ENCODE data around the gene RAB4B. TPM values are rescaled to one million over a fixed set of nuclear protein-coding genes. Genes with fewer than 3 reads are reported as not detected.

RAB4B gene, protein sequence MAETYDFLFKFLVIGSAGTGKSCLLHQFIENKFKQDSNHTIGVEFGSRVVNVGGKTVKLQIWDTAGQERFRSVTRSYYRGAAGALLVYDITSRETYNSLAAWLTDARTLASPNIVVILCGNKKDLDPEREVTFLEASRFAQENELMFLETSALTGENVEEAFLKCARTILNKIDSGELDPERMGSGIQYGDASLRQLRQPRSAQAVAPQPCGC
- 8.3 TPM for total RNA-seq

GRCh38 chr19:40777937-40778705 lies at the start of gene RAB4B:
TSS of gene RAB4B (plus strand) at chr19:40778247. CDS start at chr19:40778376, 129 bp downstream.

DNA sequence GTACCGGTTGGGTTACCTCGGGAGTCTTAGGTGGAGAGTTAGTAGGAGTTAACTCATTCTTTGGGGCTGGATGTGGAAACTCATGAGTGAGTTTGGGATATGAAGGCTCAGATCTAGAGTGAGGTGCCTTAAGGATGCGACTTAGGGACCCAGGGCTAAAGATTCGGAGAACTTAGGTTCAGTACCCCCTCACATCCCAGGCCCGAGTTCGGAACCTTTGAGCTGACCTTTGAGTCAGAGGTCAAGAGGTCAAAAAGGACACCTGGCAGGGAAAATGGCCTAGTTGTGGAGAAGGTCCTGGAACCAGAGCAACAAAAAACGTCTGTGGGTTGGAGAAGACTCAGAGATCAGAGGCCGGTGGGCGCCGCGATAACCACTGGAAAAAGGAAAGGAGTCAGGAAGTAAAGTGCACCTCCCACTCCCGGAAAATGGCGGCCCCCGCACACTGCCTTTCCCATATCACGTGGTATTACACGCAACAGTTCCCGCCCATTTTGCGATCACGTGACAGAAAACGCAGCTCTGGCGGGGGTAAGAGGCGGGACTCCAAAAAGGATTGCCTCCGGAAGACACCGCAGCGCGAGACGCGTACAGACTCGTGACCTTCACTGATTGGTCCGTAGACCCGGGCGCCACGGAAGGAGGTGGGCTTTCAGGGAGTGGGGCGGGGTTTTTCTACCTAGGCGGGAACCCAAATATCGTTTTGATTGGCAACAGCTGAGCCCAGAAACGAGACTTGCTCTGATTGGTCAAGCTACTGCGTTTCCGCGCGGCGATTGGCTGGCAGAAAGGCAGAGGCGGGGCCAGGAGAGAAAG lies 27.8 kb upstream of the RAB4B start, which contains the start of gene ACTMAP:
TSS of gene ACTMAP (minus strand) at position 420 of the 816 bp plus-strand sequence. CDS start 674 bp downstream, outside the sequence.

GRCh38 chr19:40750874-40751537 lies 27.0 kb upstream of the RAB4B start, which contains the start of gene SNRPA:
TSS of gene SNRPA (plus strand) at chr19:40751203. CDS start at chr19:40751409, 206 bp downstream.

GRCh38 chr19:40774916-40775631 lies 3.0 kb upstream of the RAB4B start, which contains the start of gene MIA:
TSS of gene MIA (plus strand) at chr19:40775521. CDS start at chr19:40775543, 22 bp downstream.

DNA sequence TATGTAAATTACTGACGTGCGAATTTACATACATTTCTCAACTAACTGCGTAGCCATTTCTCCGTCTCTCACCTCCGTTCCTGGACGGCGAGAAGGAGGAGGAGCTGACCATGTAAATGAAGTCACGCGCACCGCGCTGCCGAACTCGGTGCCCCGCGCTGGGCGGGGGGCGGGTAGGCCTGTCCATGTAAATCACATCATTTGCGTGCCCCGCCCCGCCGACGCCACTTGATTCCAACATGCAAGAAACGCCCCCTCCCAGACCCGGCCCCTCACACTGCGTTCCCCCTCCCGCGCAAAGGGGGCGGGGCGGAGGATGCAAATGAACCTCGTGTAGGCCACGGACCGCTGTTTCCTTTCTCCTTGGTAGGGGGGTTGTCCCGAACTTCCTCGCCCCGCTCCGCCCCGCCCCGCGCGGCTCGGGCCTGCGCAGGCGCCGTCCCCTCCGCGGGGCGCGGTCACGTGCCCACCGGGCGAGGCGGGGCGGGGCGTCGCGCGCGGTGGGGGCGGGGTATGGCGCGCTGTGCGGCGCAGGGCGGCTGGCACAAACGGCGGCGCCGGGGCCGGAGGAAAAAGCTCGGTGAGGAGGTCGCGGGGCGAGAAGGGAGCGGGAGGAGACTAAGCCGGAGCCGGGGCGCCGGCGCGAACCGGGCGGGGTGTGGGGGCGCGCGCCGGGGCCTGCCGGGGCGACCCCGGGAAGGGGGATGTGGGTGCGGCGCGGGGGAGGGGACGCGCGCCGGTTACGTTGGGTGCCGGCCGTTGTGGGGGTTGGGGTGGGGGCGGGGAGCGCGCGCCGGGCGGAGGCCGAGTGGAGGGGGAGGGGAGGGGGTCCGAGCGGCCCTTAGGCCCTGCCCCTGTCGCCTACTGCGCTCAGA lies 20.9 kb downstream of the RAB4B start, which contains the start of gene EGLN2:
TSS of gene EGLN2 (plus strand) at position 509 of the 875 bp plus-strand sequence. CDS start 1,382 bp downstream, outside the sequence.

Other genes with a start within 250 kb of the RAB4B start
- 4.6 TPM for gene SHKBP1, start 201.4 kb upstream of the RAB4B start, total RNA-seq
- gene LTBP4, start 176.9 kb upstream of the RAB4B start, total RNA-seq: 35.3 TPM
- gene NUMBL, start 87.6 kb upstream of the RAB4B start, total RNA-seq: 23.8 TPM
- gene COQ8B, start 61.4 kb upstream of the RAB4B start, total RNA-seq: 29.8 TPM
- gene ITPKC, start 61.1 kb upstream of the RAB4B start, total RNA-seq: 8.3 TPM
- 0.46 TPM for gene ACTMAP, start 27.8 kb upstream of the RAB4B start, total RNA-seq
- 29.3 TPM for gene SNRPA, start 27.0 kb upstream of the RAB4B start, total RNA-seq
- gene MIA, start 2.7 kb upstream of the RAB4B start, total RNA-seq: 1.6 TPM
- gene EGLN2, start 20.9 kb downstream of the RAB4B start, total RNA-seq: 57.0 TPM
- gene CYP2A6, start 72.2 kb downstream of the RAB4B start, total RNA-seq: 0.23 TPM
- gene CYP2A7, start 104.0 kb downstream of the RAB4B start, total RNA-seq: not detected
- gene CYP2B6, start 213.0 kb downstream of the RAB4B start, total RNA-seq: not detected

Data from diencephalon (tissue), 1 donor.